ENCODE results near the gene PARVA.

DNA sequence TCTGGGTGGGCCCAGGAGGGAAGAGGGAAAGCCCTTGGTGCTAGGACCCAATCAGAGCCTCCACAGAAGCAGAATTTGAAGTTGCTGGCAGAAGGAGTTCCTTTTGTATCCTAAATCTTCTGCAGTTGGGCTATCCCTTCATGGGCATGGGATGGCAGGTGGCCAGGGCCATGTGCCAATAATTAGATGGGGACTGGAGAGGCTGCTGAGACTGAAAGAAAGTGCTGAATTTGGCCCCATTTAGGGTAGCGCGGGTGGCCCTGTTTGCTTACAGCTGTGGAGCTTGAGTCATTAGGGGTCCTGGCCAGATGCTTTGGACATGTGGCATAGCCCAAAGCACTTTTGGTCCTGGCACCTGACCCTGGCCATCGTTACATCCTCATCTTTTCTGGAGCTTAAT is 27.1 kb downstream of the PARVA start:
- TF ChIP-seq, protein P1, sequence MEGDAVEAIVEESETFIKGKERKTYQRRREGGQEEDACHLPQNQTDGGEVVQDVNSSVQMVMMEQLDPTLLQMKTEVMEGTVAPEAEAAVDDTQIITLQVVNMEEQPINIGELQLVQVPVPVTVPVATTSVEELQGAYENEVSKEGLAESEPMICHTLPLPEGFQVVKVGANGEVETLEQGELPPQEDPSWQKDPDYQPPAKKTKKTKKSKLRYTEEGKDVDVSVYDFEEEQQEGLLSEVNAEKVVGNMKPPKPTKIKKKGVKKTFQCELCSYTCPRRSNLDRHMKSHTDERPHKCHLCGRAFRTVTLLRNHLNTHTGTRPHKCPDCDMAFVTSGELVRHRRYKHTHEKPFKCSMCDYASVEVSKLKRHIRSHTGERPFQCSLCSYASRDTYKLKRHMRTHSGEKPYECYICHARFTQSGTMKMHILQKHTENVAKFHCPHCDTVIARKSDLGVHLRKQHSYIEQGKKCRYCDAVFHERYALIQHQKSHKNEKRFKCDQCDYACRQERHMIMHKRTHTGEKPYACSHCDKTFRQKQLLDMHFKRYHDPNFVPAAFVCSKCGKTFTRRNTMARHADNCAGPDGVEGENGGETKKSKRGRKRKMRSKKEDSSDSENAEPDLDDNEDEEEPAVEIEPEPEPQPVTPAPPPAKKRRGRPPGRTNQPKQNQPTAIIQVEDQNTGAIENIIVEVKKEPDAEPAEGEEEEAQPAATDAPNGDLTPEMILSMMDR (IDR thresholded peaks at IDR 0.05): no peak
- TF ChIP-seq POLR2A (IDR thresholded peaks at IDR 0.05): no peak
